Measurements from ENCODE around the gene DPP7. TPM values are rescaled to one million over a fixed set of nuclear protein-coding genes. Genes with fewer than 3 reads are reported as not detected.

DPP7 gene
- 100 to 1,000 TPM in 1 of 4 donors, 10 to 100 TPM in 3; 41.1 to 109 (median 62.4) TPM for total RNA-seq

- intact Hi-C loops (cut with DNase I), result loop anchor here (5.0 kb wide), 1 partner anchor 112 kb away; the partner anchor contains the start of genes CYSRT1 and RNF224
- Histone ChIP-seq H3K27ac (peak within 1 kb of the TSS; percentile 44 to 76 (median 52)), H3K9me3 (no peaks in the 10 kb centered on the region), H3K4me3 (peak within 1 kb of the TSS; percentile 57 to 94 (median 73)), H3K36me3 (peaks cover 4 to 37% (median 8%) of the 10 kb centered on the region in 3 donors), H3K4me1 (peaks cover 14 to 20% (median 15%) of the 10 kb centered on the region in 3 donors), H3K27me3 (peaks cover 0 to 17% (median 0%) of the 10 kb centered on the region in 4 donors)
- TF ChIP-seq POLR2A (IDR thresholded peaks at IDR 0.05) (peak in 2 of 4 donors; percentile 40 to 41), CTCF (IDR thresholded peaks at IDR 0.05) (peak in 2 of 6 experiments; percentile 10 to 23)
- no peak for DNase-seq
- 0% methylated on average over 1 of the region's 70 CpGs for WGBS, 2 donors
These were observed at the start of gene DPP7 for GRCh38 chr9:137114613-137115393. DPP7 (minus strand) TSS chr9:137114733; CDS start chr9:137114713, 20 bp downstream.

- Histone ChIP-seq H3K4me1 (peaks cover 29 to 51% (median 31%) of the 10 kb centered on the region in 3 donors), H3K9me3 (no peaks in the 10 kb centered on the region), H3K27ac (no peak overlapping the region), H3K4me3 (no peak overlapping the region), H3K27me3 (peaks cover 44 to 100% (median 73%) of the 10 kb centered on the region in 4 donors), H3K36me3 (no peaks in the 10 kb centered on the region)
- intact Hi-C loops (cut with DNase I), result no loop called here
- 60% methylated on average over 1 of the region's 22 CpGs; no CpG with 5 or more reads in 1 of the 2 donors for WGBS, 2 donors
- no peak for DNase-seq
- no peak for TF ChIP-seq POLR2A (IDR thresholded peaks at IDR 0.05)
- TF ChIP-seq CTCF (IDR thresholded peaks at IDR 0.05), result no peak
These were observed 49.3 kb upstream of the DPP7 start for GRCh38 chr9:137163805-137164204.

DNA sequence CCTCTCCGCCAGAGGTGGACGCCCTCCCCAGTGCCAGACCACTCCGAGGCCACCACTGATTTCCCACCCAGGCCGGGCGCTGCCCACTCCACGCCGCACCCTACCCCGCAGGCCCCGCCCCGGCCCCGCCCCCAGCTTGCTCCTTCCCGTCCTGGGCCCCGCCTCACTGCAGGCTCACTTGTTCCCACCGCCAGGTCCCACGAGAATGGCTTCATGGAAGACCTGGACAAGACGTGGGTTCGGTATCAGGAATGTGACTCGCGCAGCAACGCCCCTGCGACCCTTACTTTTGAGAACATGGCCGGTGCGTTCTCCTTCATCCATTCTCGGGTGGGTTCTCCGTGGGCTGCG, 48.8 kb upstream of the DPP7 start:
- H3K4me1 ChIP-seq, result peaks cover 24 to 46% (median 28%) of the 10 kb centered on the region in 3 donors
- intact Hi-C loops (cut with DNase I), result no loop called here
- 50% methylated on average over 4 of the region's 26 CpGs; no CpG with 5 or more reads in 1 of the 2 donors for WGBS, 2 donors
- no peak overlapping the region for H3K27ac ChIP-seq
- peaks cover 41 to 100% (median 75%) of the 10 kb centered on the region in 4 donors for H3K27me3 ChIP-seq
- no peaks in the 10 kb centered on the region for H3K9me3 ChIP-seq
- no peak for DNase-seq
- no peaks in the 10 kb centered on the region for H3K36me3 ChIP-seq
- TF ChIP-seq POLR2A (IDR thresholded peaks at IDR 0.05), result no peak
- no peak for TF ChIP-seq CTCF (IDR thresholded peaks at IDR 0.05)
- H3K4me3 ChIP-seq, result peak overlapping the region in 3 of 4 donors; percentile 22 to 60 (median 39)

GRCh38 chr9:137162505-137163364, 48.2 kb upstream of the DPP7 start:
- Histone ChIP-seq H3K4me3 (peak overlapping the region in 3 of 4 donors; percentile 22 to 60 (median 39)), H3K27me3 (peaks cover 35 to 100% (median 72%) of the 10 kb centered on the region in 4 donors), H3K9me3 (no peaks in the 10 kb centered on the region), H3K27ac (peak overlapping the region in 1 of 4 donors; percentile 14), H3K36me3 (no peaks in the 10 kb centered on the region), H3K4me1 (peaks cover 18 to 40% (median 22%) of the 10 kb centered on the region in 3 donors)
- DNase-seq, result no peak
- WGBS, 2 donors, result 3 to 31% methylated on average over 5 of the region's 74 CpGs
- TF ChIP-seq CTCF (IDR thresholded peaks at IDR 0.05) (peak in 2 of 6 experiments; percentile 9 to 26), POLR2A (IDR thresholded peaks at IDR 0.05) (no peak)
- intact Hi-C loops (cut with DNase I), result no loop called here
